Islet of Langerhans (tissue), 1 donor: ENCODE results near the gene DGKQ.
"Not testable (repeated sequence)": the region's sequence is repeated elsewhere in the genome, so short reads cannot be mapped to it uniquely, and the experiment has no call there.

Experiments used
- FAIRE-seq: peaks from one replicate; lab custom pipeline; 2011; peaks lifted over from hg19 to GRCh38; lab: Jason Lieb, UNC

The DGKQ gene

GRCh38 chr4:949656-950055, 23.7 kb downstream of the DGKQ start:
- FAIRE-seq: no peak

GRCh38 chr4:948936-949300, 24.5 kb downstream of the DGKQ start:
- FAIRE-seq: no peak

- FAIRE-seq: no peak
Measured at GRCh38 chr4:948101-948935, 25.1 kb downstream of the DGKQ start.

GRCh38 chr4:947491-947971, 25.8 kb downstream of the DGKQ start:
- no peak for FAIRE-seq

GRCh38 chr4:946517-947471, 26.6 kb downstream of the DGKQ start:
- no peak for FAIRE-seq

GRCh38 chr4:946103-946450, 27.3 kb downstream of the DGKQ start:
- no peak for FAIRE-seq

- no peak for FAIRE-seq
Measured at GRCh38 chr4:945274-946102, 27.9 kb downstream of the DGKQ start.

- FAIRE-seq: not testable (repeated sequence)
Measured at GRCh38 chr4:939508-939907, 33.9 kb downstream of the DGKQ start.

- no peak for FAIRE-seq
Measured at GRCh38 chr4:932713-933070, 40.7 kb downstream of the DGKQ start.

GRCh38 chr4:931960-932712, 41.2 kb downstream of the DGKQ start, which contains the start of the genes GAK and TMEM175:
Gene GAK, minus strand, starts transcription at chr4:932316. Its CDS starts 129 bp downstream, at chr4:932187.
Gene TMEM175, plus strand, starts transcription at chr4:932460. Its CDS starts 15,280 bp downstream, at chr4:947740.
- FAIRE-seq: no peak

GRCh38 chr4:931194-931959, 42.0 kb downstream of the DGKQ start:
- FAIRE-seq: no peak

- FAIRE-seq: no peak
Measured at GRCh38 chr4:930827-931193, 42.6 kb downstream of the DGKQ start.

- FAIRE-seq: no peak
Measured at GRCh38 chr4:930028-930551, 43.3 kb downstream of the DGKQ start.

- no peak for FAIRE-seq
Measured at GRCh38 chr4:929096-929765, 44.1 kb downstream of the DGKQ start.

- FAIRE-seq: not testable (repeated sequence)
Measured at GRCh38 chr4:927566-927965, 45.8 kb downstream of the DGKQ start.

- no peak for FAIRE-seq
Measured at GRCh38 chr4:926538-926937, 46.8 kb downstream of the DGKQ start.

GRCh38 chr4:925771-926500, 47.4 kb downstream of the DGKQ start:
- FAIRE-seq: no peak

GRCh38 chr4:925171-925570, 48.2 kb downstream of the DGKQ start:
- FAIRE-seq: no peak
